H54 (cell line): ENCODE data around the gene RTTN.
"Not testable (repeated sequence)": the region's sequence is repeated elsewhere in the genome, so short reads cannot be mapped to it uniquely, and the experiment has no call there.

Source experiments
- DNase-seq: peaks from one replicate; pipeline ENCODE4 v3.0.0; 2011; ENCODE audit warnings: low spot score, mixed read lengths; ENCODE audit not compliant: insufficient read length
- FAIRE-seq: peaks from 3 replicates; lab custom pipeline; 2011; peaks lifted over from hg19 to GRCh38; lab: Jason Lieb, UNC
- POLR2A ChIP-seq: IDR thresholded peaks from 2 replicates; pipeline ENCODE4 v1.6.1; 2011; ENCODE audit warnings: low read depth, mild to moderate bottlenecking, low read length

The RTTN gene

DNA sequence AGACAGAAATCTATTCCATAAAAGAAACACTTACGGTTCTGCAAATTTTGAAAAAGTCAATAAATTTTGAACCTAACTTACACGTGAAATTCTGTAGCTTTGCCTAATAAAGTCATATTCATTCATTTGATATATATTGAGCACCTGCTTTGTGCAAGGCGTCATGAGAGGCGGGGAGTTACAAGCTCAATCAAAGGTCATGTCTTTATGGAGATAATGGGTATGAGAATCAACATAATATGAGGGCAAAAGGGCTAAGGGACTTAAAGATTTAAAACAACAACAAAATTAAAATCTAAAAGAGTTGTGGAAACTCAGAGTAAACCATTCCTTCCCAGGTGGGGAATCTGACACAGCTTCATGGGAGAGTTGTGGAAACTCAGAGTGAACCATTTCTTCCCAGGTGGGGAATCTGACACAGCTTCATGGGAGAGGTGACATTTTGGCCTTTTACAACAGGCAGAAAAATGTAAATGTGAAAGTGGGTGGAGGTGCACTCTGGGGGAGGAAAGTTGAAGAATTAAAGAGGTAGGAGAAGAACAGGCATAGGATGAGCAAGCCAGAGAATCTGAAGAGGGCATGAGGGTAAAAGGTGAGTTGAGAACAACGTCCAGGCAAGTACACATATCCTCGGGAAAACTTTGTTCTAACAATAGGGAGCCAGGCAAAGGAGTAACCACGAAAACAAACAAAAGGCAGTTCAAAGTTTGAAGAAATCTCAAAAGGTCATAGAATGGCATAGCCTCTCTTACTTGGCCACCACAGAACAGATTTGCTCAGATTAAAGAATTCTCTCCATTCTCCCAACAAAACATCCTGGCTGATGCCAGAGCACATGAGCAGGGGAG is 208.3 kb downstream of the RTTN start:
- no peak for FAIRE-seq
- TF ChIP-seq POLR2A: no peak
- no peak for DNase-seq

DNA sequence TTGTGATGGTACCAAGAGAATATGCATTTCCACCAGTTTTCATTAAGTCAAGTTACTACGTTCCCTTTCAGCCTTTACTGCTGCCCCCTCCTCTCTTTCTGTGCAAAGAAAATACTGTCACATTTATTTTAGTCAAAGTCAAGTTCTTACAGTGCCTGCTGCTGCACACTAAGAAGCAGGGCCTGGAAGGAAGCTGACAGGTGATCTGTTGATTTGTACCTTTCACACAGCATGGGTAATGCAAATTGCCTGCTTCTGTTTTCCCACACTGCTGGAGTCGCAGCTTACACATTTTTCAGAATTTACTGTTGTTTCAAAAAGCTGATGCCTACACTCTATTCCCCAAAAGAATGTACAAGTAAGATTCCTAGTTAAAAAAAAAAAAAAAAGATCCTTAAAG is 209.1 kb downstream of the RTTN start:
- no peak for FAIRE-seq
- no peak for TF ChIP-seq POLR2A
- no peak for DNase-seq

DNA sequence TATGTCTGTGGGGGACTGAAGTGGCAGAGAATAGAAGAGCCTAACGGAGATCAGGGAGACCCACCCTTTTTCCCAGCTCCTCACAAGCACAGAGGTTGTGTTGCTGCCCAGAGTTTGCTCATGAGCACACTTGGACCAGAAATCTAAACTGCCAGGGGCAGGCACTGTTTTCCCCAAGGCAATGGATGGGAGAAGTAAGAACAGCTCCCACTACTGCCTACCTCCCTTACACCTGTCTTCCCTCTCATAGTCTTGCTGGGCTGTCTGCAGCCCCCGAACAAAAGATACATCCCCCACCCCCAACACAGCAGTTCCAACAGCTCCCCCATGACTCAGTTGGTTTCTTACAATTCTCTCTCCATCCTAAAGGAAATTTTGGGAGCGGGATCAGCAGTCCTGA is 209.7 kb downstream of the RTTN start:
- no peak for FAIRE-seq
- TF ChIP-seq POLR2A: no peak
- no peak for DNase-seq

DNA sequence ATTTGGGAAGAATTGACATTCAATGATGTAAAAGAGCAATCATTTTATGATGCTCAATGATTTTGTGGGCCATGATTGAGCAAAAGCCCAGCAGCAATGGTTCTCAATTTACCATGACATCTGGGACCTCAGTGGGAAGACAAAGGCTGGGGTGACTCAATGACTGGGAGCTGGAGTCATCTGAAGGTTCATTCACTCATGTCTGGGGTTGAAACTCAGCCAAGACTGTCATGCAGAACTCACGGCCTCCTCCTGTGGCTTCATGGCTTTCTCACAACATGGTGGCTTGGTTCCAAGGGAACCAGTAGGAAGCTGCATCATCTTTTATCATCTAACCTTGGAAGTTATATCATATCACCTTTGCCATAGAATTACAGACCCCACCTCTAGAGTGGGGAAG is 212.7 kb downstream of the RTTN start:
- DNase-seq (no peak), FAIRE-seq (no peak)
- no peak for TF ChIP-seq POLR2A

DNA sequence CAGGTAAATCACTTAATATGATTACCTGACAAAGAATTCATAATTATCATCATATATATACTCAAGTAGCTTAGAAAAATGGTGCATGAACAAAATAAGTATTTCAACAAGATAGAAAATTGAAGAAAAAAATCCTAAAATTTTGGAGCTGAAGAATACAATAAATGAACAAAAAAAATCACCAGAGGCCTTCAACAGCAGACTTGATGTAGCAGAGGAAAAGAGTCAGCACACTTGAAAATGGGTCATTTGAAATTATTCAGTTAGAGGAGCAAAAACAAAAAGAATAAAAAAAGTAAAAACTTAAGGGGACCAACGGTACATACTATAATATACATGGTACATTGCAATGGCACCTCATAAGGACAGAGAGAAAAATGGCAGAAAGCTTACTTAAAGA is 217.6 kb downstream of the RTTN start:
- DNase-seq (no peak), FAIRE-seq (no peak)
- TF ChIP-seq POLR2A: no peak

DNA sequence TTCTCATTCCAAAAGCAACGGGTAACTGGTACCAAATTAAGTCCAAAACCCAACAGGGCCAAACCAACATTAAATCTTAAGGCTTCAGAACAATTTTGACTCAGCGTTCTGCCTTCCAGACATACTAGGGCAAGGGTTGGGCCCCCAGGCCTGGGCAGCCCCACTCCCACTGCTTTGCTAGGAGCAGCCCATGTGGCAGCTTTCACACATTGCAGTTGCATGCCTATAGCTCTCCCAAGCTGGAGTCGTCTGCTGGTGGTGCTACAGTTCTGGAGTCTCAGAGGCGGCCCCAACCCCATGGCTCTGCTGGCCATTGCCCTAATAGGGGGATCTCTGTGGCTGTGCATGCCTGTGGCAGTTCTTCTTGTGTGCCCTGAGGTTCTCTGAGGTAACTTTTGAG is 220.2 kb downstream of the RTTN start:
- no peak for TF ChIP-seq POLR2A
- no peak for FAIRE-seq
- DNase-seq: no peak

DNA sequence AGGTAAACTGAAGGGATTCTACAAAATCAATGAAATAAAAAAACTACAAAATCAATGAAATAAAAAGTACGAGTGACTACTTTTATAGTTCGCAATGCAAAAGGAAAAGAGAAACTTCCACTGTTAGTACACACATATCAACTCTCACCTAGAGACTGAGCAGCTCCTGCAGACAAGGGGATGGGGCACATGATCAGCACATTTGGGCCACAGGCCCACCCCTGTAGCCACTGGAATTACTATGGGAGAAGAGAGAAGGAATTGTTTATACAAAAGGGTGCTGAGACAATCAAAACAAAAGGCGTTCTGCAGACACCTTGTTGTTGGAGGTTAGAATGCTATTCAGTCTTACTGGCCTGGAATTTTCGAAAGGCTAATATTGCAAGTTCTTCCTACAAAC is 223.1 kb downstream of the RTTN start:
- FAIRE-seq (no peak), DNase-seq (no peak)
- TF ChIP-seq POLR2A: no peak

DNA sequence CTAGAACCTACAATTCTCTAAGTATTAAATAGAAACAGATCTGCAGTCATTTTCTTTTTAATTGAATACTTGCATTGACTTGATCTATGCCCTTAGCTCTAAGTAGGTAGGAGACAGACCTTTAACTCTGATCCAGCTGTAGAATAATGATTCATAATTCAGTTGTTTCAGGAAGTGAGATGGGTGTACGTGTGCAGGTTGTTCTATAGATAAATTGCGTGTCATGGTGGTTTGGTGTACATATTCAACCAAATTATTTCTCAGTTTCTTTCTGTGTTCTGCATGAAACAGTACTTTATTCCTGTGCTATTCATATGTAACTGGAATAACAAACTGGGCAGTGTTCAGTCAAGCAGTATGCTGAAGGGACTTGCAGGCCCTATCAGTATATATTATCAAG is 223.5 kb downstream of the RTTN start:
- FAIRE-seq (no peak), DNase-seq (no peak)
- no peak for TF ChIP-seq POLR2A

DNA sequence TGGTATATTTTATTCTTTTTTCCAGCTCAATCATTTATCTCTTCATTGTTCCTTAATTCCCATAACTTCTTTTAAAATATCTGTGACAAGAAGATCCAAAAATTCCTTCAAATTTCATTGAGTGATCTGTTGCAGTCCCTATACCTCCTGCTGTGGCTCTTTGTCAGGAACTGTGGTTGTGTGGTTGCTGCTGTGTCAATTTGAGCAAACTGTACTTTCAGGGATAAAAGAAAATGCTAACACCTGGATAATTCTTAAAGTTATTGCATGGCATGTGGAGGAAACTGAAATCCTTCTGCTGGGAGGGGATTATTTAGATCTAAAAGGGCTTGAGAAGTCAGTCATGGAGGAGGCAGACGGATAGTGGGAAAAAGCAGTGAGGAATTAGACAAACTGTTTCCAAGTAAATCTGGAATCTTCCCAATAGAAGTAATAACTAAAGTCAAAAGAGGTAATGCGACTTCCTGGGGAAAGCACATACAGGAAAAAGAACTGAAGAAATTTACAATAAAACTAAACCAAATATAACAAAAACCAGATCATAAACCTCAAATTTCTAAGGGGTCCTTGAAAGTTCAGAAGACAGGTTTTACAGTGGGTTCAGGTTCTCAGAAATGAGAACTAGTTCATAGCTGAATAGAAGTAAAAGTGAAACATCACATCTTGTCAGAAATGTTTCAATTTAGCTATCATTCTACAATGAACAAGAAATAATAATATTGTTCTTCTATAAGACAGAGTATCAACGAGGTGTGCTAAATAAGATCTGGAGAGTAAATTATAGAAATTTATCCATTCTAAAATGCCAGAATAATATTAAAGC is 224.3 kb downstream of the RTTN start:
- FAIRE-seq (no peak), DNase-seq (no peak)
- TF ChIP-seq POLR2A: no peak

DNA sequence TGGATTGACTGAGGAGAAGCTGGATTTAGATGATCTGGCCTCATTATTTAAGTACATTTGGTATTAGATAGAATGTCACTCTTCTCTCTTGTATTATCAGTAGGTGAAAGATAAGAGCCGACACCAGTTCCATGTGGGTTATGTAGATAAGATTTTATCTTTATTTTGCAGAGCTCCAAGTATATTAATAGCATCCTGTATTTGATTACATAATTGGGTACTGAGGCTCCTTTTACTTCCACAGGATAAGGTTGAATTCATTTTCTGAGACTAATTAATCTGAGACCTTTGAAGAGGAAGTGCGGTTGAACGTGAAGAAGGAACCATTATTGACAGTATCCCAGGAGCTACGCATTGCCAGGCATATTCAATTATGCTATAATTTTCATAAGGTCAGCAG is 225.0 kb downstream of the RTTN start:
- FAIRE-seq (no peak), DNase-seq (no peak)
- TF ChIP-seq POLR2A: no peak

DNA sequence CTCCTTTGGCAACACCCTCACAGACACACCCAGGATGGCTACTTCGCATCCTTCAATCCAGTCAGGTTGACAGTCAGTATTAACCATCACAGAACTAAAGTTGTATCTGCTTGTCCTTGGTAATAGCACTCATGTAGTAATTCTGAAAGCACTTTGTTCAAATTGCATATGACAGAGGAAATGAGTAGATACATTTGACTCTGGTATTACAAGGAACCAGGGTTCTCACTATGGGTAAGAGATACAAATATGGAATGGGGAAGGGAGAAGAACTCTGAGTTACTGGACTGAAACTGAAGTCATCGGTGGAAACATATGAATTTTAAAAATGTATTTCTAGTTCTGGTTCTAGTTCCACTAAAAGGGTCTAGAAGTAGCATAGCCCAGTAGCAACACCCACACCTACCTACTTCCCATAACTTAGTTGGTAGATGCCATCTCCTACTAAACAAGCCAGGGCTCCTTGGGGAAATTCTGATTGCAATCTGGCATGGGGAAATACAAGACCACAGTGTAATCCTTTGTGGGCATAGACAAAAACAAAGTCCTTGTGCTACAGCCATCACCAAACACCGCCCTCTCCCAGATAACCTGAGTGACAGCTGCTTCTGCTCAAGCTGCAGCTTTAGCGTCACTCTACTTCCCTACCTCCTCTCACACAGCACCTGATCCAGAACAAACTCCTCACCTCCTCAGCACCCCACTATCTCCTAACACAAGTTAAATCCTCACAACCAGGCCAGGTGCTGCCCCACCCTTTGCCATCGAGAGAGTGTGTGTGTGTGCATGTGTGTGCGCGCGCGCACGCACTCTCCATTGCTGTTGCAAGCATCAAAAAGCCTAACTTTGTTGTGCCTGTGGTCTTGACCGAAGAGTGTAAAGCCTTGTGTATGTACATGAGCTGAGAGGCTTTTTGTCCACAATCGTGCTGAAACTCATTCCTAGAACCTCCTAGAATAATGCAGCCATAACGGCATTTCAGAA is 226.5 kb downstream of the RTTN start:
- no peak for DNase-seq
- no peak for TF ChIP-seq POLR2A
- no peak for FAIRE-seq

DNA sequence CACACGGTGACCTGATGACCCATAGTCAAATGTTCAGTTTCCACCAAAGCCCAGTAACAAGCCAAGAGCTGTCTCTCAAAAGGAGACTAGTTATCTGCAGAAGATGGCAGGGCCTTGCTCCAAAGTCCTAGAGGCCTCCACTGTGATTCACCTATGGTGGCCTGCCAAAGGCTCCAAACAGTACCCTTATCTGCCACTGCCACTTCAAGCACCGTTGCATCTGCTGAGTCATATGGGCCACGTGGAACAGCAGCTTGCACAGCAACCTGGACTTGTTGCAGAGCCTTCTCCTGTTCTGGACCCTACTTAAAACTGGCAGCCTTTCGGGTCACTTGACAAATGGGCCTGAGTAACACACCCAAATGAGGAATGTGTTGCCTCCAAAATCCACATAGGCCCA is 230.2 kb downstream of the RTTN start:
- not testable (repeated sequence) for DNase-seq, FAIRE-seq

DNA sequence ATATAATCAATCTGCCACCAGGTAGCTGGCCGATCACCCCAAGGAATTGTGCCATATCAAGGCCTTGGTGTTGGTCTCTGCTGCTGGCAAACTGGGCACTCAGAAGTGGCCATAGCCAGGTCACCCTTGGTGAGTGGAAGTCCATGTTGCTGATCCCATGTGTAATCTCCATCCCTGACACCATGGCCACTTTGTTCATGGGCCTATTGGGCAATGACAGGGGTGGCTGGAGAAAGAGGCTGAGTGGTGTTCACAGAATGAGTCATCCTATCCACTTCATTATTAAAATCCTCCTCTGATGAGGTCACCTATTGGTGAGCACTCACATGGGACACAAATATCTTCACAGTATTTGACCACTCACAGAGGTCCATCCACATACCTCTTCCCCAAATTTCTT is 231.1 kb downstream of the RTTN start:
- no peak for FAIRE-seq
- TF ChIP-seq POLR2A: no peak
- no peak for DNase-seq

DNA sequence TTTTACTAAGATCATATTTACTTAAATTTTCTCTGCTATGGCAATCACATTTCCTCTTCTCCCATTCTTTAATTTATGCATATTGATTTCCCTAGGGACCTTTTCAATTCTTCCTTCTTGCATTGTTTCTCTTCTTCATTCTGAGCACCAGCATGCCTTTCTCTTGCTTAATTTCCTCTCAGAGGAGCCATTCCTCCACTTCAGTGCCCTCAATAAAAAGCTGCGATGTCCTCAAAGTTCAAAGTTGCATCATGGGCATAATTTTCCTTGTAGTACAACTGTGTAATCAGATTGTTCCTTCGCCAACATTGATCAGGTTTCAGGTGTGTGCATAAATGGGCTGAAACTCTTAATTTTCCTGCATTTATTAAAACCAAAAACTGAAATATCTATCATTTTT is 236.0 kb downstream of the RTTN start:
- DNase-seq (no peak), FAIRE-seq (no peak)
- no peak for TF ChIP-seq POLR2A
